Osteocyte (in vitro differentiated cells): ENCODE results near the gene RAB4A. TPM values are rescaled to one million over a fixed set of nuclear protein-coding genes. Genes with fewer than 3 reads are reported as not detected.

ENCODE experiments used
- DNase-seq: peaks from one replicate; pipeline ENCODE4 v3.0.0; 2021; ENCODE audit warnings: mixed read lengths; ENCODE audit not compliant: unreplicated experiment; ENCODE audit errors: extremely low spot score
- H3K27ac Mint-ChIP-seq: one replicate; pipeline ENCODE4 v1.8.0; 2021; ENCODE audit warnings: mild to moderate bottlenecking, mixed read lengths; ENCODE audit not compliant: unreplicated experiment
- H3K27me3 Mint-ChIP-seq: one replicate; pipeline ENCODE4 v1.8.0; 2021; ENCODE audit warnings: mixed read lengths; ENCODE audit not compliant: unreplicated experiment
- H3K36me3 Mint-ChIP-seq: one replicate; pipeline ENCODE4 v1.8.0; 2021; ENCODE audit warnings: mixed read lengths; ENCODE audit not compliant: unreplicated experiment
- H3K4me1 Mint-ChIP-seq: one replicate; pipeline ENCODE4 v1.8.0; 2021; ENCODE audit warnings: mixed read lengths; ENCODE audit not compliant: unreplicated experiment
- H3K4me3 Mint-ChIP-seq: one replicate; pipeline ENCODE4 v1.8.0; 2021; ENCODE audit warnings: mild to moderate bottlenecking, moderate library complexity, mixed read lengths; ENCODE audit not compliant: unreplicated experiment
- H3K9me3 Mint-ChIP-seq: one replicate; pipeline ENCODE4 v1.8.0; 2021; ENCODE audit warnings: mixed read lengths; ENCODE audit not compliant: unreplicated experiment
- total RNA-seq: library from RNA; stranded (reverse); gene quantifications from 2 replicates; pipeline ENCODE4 v1.2.1, GENCODE V29; 2021
- TF ChIP-seq, protein P1 (sequence below): fragments of 200-600 bp; sonication (generic); IDR thresholded peaks from 2 replicates; pipeline ENCODE4 v1.5.0; 2021; ENCODE audit warnings: antibody characterized with exemption, mild to moderate bottlenecking, moderate library complexity

The RAB4A gene
- total RNA-seq, 1 donor from 2014 or later, result 53.1 TPM

DNA sequence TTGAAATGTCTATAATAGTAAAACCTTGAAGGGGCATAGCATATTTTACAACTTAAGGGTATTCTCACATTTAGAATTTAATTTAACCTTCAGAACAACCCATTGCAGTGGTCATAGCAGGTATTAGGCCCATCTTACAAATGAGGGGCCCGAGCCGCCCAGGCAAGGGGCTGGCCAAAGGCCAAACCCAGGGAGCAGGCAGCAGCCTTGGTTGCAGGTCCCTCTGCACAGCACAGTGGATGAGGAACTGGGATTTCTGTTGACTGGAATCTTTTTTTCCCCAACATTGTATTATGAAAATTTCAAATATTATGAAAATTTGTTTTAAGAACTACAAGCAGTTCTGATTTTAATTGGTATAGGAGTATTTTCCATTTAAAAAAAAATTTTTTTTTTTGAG, 38.8 kb downstream of the RAB4A start:
- TF ChIP-seq, protein P1, sequence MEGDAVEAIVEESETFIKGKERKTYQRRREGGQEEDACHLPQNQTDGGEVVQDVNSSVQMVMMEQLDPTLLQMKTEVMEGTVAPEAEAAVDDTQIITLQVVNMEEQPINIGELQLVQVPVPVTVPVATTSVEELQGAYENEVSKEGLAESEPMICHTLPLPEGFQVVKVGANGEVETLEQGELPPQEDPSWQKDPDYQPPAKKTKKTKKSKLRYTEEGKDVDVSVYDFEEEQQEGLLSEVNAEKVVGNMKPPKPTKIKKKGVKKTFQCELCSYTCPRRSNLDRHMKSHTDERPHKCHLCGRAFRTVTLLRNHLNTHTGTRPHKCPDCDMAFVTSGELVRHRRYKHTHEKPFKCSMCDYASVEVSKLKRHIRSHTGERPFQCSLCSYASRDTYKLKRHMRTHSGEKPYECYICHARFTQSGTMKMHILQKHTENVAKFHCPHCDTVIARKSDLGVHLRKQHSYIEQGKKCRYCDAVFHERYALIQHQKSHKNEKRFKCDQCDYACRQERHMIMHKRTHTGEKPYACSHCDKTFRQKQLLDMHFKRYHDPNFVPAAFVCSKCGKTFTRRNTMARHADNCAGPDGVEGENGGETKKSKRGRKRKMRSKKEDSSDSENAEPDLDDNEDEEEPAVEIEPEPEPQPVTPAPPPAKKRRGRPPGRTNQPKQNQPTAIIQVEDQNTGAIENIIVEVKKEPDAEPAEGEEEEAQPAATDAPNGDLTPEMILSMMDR, result no peak
- H3K4me3 Mint-ChIP-seq, result no peak overlapping the region
- H3K4me1 Mint-ChIP-seq, result no peaks in the 10 kb centered on the region
- H3K9me3 Mint-ChIP-seq, result no peaks in the 10 kb centered on the region
- H3K27ac Mint-ChIP-seq, result no peak overlapping the region
- no peaks in the 10 kb centered on the region for H3K27me3 Mint-ChIP-seq
- no peak for DNase-seq
- peaks cover 21% of the 10 kb centered on the region for H3K36me3 Mint-ChIP-seq

DNA sequence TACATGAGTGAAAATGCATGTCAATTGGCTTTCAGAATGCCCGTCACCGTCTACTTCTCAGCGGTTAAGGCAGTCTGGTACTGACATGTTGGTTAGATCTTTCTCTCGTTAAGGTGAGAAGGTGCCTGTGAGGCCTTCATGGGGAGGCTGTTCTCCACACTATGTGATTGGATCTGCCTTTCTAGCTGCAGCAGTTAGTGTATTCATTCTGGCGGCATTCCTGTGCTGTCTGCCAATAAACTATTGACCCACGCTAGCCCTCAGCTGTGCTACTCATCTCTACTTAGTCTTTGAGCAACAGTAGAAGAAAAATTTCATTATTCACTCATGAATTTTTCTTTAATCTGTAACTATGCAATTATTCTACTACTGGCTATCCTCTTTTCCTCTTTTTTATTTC, 39.9 kb downstream of the RAB4A start:
- no peaks in the 10 kb centered on the region for H3K27me3 Mint-ChIP-seq
- TF ChIP-seq, protein P1, result no peak
- H3K36me3 Mint-ChIP-seq, result peaks cover 19% of the 10 kb centered on the region
- DNase-seq, result no peak
- H3K27ac Mint-ChIP-seq, result no peak overlapping the region
- peaks cover 1% of the 10 kb centered on the region for H3K9me3 Mint-ChIP-seq
- no peak overlapping the region for H3K4me3 Mint-ChIP-seq
- H3K4me1 Mint-ChIP-seq, result no peaks in the 10 kb centered on the region

DNA sequence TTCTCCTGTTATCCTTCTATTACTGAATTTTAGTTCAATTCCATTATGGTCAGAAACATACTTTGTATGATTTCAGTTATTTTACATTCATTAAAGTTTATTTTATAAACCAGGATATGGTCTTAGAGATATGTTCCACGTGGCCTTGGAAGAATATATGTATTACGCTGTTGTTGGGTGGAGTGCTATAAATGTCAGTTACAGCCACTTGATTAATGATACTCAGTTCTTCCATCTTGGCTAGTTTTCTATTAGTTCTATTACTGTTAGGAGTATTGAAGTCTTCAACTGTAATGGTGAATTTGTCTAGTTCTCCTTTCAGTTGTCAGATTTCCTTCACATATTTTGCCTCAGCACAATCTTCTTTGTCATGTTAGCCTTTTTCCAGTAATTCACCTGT, 45.3 kb downstream of the RAB4A start:
- Mint-ChIP-seq H3K4me3 (no peak overlapping the region), H3K9me3 (peaks cover 4% of the 10 kb centered on the region), H3K27ac (no peak overlapping the region), H3K4me1 (peaks cover 11% of the 10 kb centered on the region), H3K27me3 (no peaks in the 10 kb centered on the region), H3K36me3 (peaks cover 19% of the 10 kb centered on the region)
- TF ChIP-seq, protein P1, result no peak
- DNase-seq, result no peak

DNA sequence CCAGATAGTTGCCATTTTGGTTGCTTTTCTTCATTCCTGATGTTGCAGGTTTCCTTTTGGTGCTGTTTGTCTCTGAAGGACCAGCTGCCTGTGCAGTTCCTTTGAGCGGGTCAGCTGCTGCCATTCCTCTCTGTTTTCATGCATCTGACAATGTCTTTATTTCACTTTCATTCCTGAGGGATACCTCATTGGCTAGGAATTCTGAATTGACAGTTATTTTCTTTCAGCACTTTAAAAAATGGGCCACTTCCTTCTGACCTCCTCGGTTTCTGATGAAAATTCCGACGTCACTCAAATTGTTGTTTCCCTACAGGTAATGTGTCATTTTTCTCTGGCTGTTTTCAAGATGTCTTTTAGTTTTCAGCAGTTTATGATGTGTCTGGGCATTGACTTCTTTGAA, 47.1 kb downstream of the RAB4A start:
- H3K4me3 Mint-ChIP-seq, result peak overlapping the region; percentile 24
- H3K27me3 Mint-ChIP-seq, result no peaks in the 10 kb centered on the region
- peaks cover 11% of the 10 kb centered on the region for H3K4me1 Mint-ChIP-seq
- no peak for DNase-seq
- H3K9me3 Mint-ChIP-seq, result peaks cover 4% of the 10 kb centered on the region
- peaks cover 20% of the 10 kb centered on the region for H3K36me3 Mint-ChIP-seq
- peak overlapping the region; percentile 62 for H3K27ac Mint-ChIP-seq
- TF ChIP-seq, protein P1, result no peak

DNA sequence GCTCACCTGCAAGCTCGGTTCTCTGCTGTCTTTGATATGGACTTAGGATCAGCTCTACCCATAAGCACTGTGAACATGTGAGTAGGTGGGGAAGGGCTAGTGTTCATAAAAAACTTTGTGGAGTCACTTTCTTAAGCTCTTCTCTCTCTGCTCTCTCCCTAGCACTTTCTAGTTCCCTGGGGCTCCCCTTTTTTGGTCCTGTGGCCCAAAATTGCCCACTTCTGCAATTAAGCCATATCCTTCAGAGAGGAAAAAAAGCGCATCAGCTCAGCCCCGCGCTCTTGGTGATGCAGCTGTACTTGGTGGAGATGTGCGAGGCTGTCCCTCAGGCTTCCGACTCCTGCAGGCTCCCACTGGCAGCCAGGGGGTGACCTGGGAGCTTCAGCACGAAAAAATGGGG, 48.6 kb downstream of the RAB4A start:
- H3K4me3 Mint-ChIP-seq, result no peak overlapping the region
- peaks cover 27% of the 10 kb centered on the region for H3K36me3 Mint-ChIP-seq
- peaks cover 13% of the 10 kb centered on the region for H3K4me1 Mint-ChIP-seq
- no peaks in the 10 kb centered on the region for H3K27me3 Mint-ChIP-seq
- no peak overlapping the region for H3K27ac Mint-ChIP-seq
- H3K9me3 Mint-ChIP-seq, result peaks cover 4% of the 10 kb centered on the region
- TF ChIP-seq, protein P1, result no peak
- DNase-seq, result no peak
